ENCODE results near the gene MX2.
"Not testable (repeated sequence)": the region's sequence is repeated elsewhere in the genome, so short reads cannot be mapped to it uniquely, and the experiment has no call there.

MX2 gene

GRCh38 chr21:41338455-41338854, 23.4 kb upstream of the MX2 start:
- DNase-seq (ENCODE audit: low read depth in 2 of 2) = no peak

DNA sequence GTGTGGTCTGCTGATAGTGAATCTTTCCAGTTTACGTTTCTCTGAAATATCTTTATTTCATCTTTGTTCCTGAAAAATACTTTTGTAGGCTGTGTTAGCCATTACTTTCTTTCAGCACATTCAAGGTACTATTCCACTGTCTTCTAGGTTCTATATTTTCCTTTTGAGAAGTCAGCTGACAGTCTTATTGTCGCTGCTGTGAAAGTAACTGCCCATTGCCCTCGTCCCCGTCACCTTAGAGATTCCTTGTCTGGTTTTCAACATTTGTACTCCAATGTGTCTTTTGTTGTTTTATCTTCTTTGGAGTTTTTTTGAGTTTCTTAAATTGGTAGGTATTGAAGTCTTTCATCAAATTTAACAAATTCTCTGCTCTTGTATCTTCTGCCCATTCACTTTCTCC, 19.8 kb upstream of the MX2 start:
- DNase-seq (ENCODE audit: low read depth in 2 of 2) = no peak

DNA sequence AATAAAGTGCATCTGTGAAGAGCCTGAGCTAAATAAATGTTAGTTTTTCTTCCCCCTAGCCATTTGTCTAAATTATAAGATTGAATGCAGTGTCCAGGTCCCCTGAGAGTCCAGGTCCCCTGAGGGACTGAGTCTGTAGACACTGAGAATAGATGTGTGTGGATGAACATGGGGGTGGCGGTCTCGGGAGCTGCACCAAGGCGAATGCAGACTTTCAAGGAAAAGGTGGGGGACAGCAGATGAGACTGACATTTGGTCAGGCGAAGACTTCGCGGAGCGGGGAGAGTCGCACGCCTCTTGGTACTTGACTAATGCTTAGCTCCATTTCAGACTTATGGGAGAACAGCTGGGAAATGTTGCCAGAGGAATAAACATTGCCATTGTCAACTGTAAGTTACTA, 17.7 kb upstream of the MX2 start:
- DNase-seq (ENCODE audit: low read depth in 2 of 2) = no peak

- no peak for DNase-seq (ENCODE audit: low read depth in 2 of 2)
These were observed 16.5 kb upstream of the MX2 start for GRCh38 chr21:41345356-41345755.

GRCh38 chr21:41345934-41346685, 15.7 kb upstream of the MX2 start:
- DNase-seq (ENCODE audit: low read depth in 2 of 2) = no peak

- no peak for DNase-seq (ENCODE audit: low read depth in 2 of 2)
These were observed 15.1 kb upstream of the MX2 start for GRCh38 chr21:41346758-41347157.

GRCh38 chr21:41348434-41348833, 13.4 kb upstream of the MX2 start:
- no peak for DNase-seq (ENCODE audit: low read depth in 2 of 2)

- no peak for DNase-seq (ENCODE audit: low read depth in 2 of 2)
These were observed 12.7 kb upstream of the MX2 start for GRCh38 chr21:41349126-41349525.

DNA sequence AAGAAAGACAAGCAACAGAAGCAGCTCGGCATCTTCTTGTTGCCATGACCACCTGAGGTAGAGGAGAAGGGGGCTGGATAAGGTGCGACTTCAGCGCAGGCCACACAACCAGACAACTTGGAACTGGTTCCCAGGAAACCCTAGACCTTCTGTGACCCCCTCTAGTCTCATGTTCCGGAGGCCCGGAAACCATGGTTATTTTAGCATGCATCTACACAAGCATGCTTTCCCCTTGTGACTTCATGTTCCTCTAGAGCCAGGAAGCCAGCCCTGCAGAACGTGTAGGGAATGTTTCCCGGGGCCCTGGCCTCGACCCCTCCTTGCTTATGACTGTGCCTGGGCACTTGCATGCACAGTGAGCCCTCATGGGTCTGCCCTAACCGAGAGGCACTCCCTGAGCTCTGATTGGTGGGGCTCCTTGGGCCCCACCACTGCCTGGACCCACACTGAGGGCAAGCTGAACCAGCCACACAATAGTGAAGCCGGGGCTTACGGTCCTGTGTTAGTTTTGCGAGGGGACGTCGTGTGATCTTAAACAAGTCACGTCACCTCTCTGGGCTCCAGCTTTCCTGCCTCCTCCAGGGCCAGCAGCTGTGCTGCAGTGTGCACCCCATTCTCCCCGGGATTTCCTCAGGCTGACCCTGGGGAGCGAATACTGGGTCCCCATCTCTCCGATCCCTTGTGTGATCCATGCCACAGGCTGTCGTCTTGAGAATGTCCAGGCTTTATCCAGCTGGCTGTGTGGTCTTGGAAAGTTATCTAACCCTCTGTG, 12.0 kb upstream of the MX2 start:
- DNase-seq (ENCODE audit: low read depth in 2 of 2) = no peak

- no peak for DNase-seq (ENCODE audit: low read depth in 2 of 2)
These were observed 11.2 kb upstream of the MX2 start for GRCh38 chr21:41350436-41351155.

- no peak for DNase-seq (ENCODE audit: low read depth in 2 of 2)
These were observed 4.3 kb upstream of the MX2 start for GRCh38 chr21:41357546-41357945.

- DNase-seq (ENCODE audit: low read depth in 2 of 2) = no peak
These were observed 3.3 kb upstream of the MX2 start for GRCh38 chr21:41358193-41359166.

- DNase-seq (ENCODE audit: low read depth in 2 of 2) = no peak
These were observed 2.5 kb upstream of the MX2 start for GRCh38 chr21:41359286-41359685.

DNA sequence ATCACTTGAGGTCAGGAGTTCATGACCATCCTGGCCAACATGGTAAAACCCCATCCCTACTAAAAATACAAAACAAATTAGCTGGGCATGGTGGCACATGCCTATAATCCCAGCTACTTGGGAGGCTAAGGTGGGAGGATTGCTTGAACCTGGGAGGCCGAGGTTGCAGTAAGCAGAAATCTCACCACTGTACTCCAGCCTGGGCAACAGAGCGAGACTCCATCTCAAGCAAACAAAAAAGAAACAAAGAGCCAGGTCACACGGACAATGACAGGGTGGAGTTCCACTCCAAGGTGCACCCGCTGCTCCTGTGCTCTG, 2.1 kb upstream of the MX2 start:
- DNase-seq (ENCODE audit: low read depth in 2 of 2) = not testable (repeated sequence)

- no peak for DNase-seq (ENCODE audit: low read depth in 2 of 2)
These were observed 1.6 kb upstream of the MX2 start for GRCh38 chr21:41360072-41360821.

DNA sequence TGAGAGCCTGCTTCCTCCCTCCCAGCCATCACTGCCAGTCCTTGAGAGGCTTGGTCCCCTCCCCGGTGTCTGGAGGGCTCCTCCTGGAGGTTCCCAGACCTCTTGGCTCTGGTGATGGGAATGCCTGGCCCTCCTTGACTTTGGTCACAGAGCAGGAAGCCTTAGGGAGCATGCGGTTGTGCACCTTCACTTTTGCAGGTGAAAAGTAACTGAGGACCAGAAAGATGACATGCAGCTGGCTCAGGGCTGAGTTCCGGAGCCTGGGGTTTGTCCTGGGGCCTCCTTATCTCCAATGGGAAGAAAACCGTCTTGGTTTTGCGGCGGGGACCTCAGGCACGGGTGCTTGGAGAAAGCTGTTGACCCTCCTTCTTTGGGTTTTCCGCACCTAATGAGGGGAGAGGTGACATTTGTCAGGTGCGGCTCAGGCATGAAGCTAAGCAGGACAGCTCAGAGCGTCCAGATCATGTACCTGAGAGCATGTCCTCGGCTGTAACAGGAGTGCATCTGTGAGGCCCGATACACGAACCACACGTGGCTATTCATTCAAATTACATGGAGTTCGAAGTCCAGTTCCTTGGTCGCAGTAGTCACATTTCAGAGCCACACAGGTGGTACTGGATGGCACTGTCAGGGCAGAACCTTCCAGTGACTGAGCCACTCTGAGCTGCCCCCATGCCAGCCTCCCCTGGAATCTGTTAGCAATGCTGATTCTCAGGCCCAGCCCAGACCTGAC, 608 bp upstream of the MX2 start:
- no peak for DNase-seq (ENCODE audit: low read depth in 2 of 2)

- no peak for DNase-seq (ENCODE audit: low read depth in 2 of 2)
These were observed 960 bp downstream of the MX2 start for GRCh38 chr21:41362605-41363369.

- DNase-seq (ENCODE audit: low read depth in 2 of 2) = no peak
These were observed 1.8 kb downstream of the MX2 start for GRCh38 chr21:41363370-41364270.
